PC-9 (cell line): ENCODE measurements around the gene LRMDA.

Source experiments
- CTCF ChIP-seq: fragments of 200-600 bp; sonication (generic); conservative IDR thresholded peaks from 2 replicates; pipeline ENCODE4 v1.6.1; 2017; ENCODE audit warnings: mixed run types, antibody characterized with exemption, mild to moderate bottlenecking, moderate library complexity
- EZH2 ChIP-seq: fragments of 200-600 bp; sonication (generic); IDR thresholded peaks from 2 replicates; pipeline ENCODE4 v1.8.0; 2017; ENCODE audit warnings: antibody characterized with exemption, low read depth

- TF ChIP-seq CTCF (peak; percentile 20), EZH2 (no peak)
Measured at GRCh38 chr10:75400163-75400770, 31.2 kb upstream of the LRMDA start.
